SK-N-SH treated with all-trans-retinoic acid at 6 μM for 48 hours (cell line): ENCODE results near the gene REEP6.
A peak's percentile ranks its signal among the peaks of the same experiment; 100 is the strongest.

Source experiments
- ATAC-seq: fragments of 200-7000 bp; cut with Tn5 transposase; 3 replicates; pipeline ENCODE4 v1.9.1; 2020; ENCODE audit warnings: mild to moderate bottlenecking, moderate library complexity
- ARNTL ChIP-seq: fragments of 450-650 bp; formaldehyde crosslinking; IDR thresholded peaks from 2 replicates; pipeline ENCODE4 v1.5.0; 2020; ENCODE audit warnings: low read depth, mild to moderate bottlenecking, moderate library complexity, borderline replicate concordance
- BACH2 ChIP-seq: fragments of 250-450 bp; sonication (Bioruptor Pico); IDR thresholded peaks from 2 replicates; pipeline ENCODE4 v1.9.0; 2021; ENCODE audit warnings: mild to moderate bottlenecking, borderline replicate concordance
- CREB5 ChIP-seq: fragments of 250-450 bp; sonication (Bioruptor Pico); IDR thresholded peaks from 2 replicates; pipeline ENCODE4 v1.5.1; 2020; ENCODE audit warnings: low read depth, mild to moderate bottlenecking, moderate library complexity
- CSDC2 ChIP-seq: fragments of 250-450 bp; sonication (Bioruptor Pico); IDR thresholded peaks from 2 replicates; pipeline ENCODE4 v1.5.0; 2020; ENCODE audit warnings: mild to moderate bottlenecking, moderate library complexity
- CSRNP3 ChIP-seq: fragments of 250-450 bp; sonication (Bioruptor Pico); IDR thresholded peaks from 2 replicates; pipeline ENCODE4 v1.5.1; 2021; ENCODE audit warnings: mild to moderate bottlenecking, moderate library complexity
- ESRRG ChIP-seq: fragments of 250-450 bp; sonication (Bioruptor Pico); IDR thresholded peaks from 2 replicates; pipeline ENCODE4 v1.6.1; 2021; ENCODE audit warnings: mild to moderate bottlenecking
- GLIS3 ChIP-seq: fragments of 250-450 bp; sonication (Bioruptor Pico); IDR thresholded peaks from 2 replicates; pipeline ENCODE4 v1.5.0; 2020; ENCODE audit warnings: mild to moderate bottlenecking, moderate library complexity
- ISL1 ChIP-seq: fragments of 250-450 bp; sonication (Bioruptor Pico); IDR thresholded peaks from 2 replicates; pipeline ENCODE4 v2.1.2; 2022; ENCODE audit warnings: mild to moderate bottlenecking, moderate library complexity
- OSR1 ChIP-seq: fragments of 250-450 bp; sonication (Bioruptor Pico); IDR thresholded peaks from 2 replicates; pipeline ENCODE4 v1.8.0; 2022; ENCODE audit warnings: moderate library complexity, mild to moderate bottlenecking, inconsistent platforms
- PATZ1 ChIP-seq: fragments of 250-450 bp; sonication (Bioruptor Pico); IDR thresholded peaks from 2 replicates; pipeline ENCODE4 v1.8.0; 2020; ENCODE audit warnings: mild to moderate bottlenecking, moderate library complexity, borderline replicate concordance
- PPARA ChIP-seq: fragments of 250-450 bp; sonication (Bioruptor Pico); IDR thresholded peaks from 2 replicates; pipeline ENCODE4 v1.5.0; 2020; ENCODE audit warnings: mild to moderate bottlenecking, borderline replicate concordance
- RARB ChIP-seq: fragments of 250-450 bp; sonication (Bioruptor Pico); IDR thresholded peaks from 2 replicates; pipeline ENCODE4 v1.8.0; 2021; ENCODE audit warnings: mild to moderate bottlenecking, moderate library complexity
- SNAI2 ChIP-seq: fragments of 250-450 bp; sonication (Bioruptor Pico); IDR thresholded peaks from 2 replicates; pipeline ENCODE4 v1.5.0; 2020; ENCODE audit warnings: mild to moderate bottlenecking, moderate library complexity
- TCF4 ChIP-seq: fragments of 250-450 bp; sonication (Bioruptor Pico); IDR thresholded peaks from 2 replicates; pipeline ENCODE4 v1.8.0; 2021; ENCODE audit warnings: mild to moderate bottlenecking, moderate library complexity, borderline replicate concordance
- TOX ChIP-seq: fragments of 250-450 bp; sonication (Bioruptor Pico); IDR thresholded peaks from 2 replicates; pipeline ENCODE4 v1.8.0; 2021; ENCODE audit warnings: mild to moderate bottlenecking, moderate library complexity, borderline replicate concordance
- ZC3H10 ChIP-seq: fragments of 250-450 bp; sonication (Bioruptor Pico); IDR thresholded peaks from 2 replicates; pipeline ENCODE4 v1.5.1; 2021; ENCODE audit warnings: mild to moderate bottlenecking, moderate library complexity
- ZFP30 ChIP-seq: fragments of 450-650 bp; formaldehyde crosslinking; IDR thresholded peaks from 2 replicates; pipeline ENCODE4 v1.5.0; 2022; ENCODE audit warnings: mild to moderate bottlenecking, moderate library complexity
- ZNF565 ChIP-seq: fragments of 450-650 bp; formaldehyde crosslinking; conservative IDR thresholded peaks from 2 replicates; pipeline ENCODE4 v1.5.0; 2020; ENCODE audit warnings: low read depth, mild to moderate bottlenecking, moderate library complexity
- ZNF70 ChIP-seq: fragments of 450-650 bp; formaldehyde crosslinking; IDR thresholded peaks from 2 replicates; pipeline ENCODE4 v1.5.0; 2020; ENCODE audit warnings: mild to moderate bottlenecking, moderate library complexity
- ZNF8 ChIP-seq: fragments of 450-650 bp; formaldehyde crosslinking; IDR thresholded peaks from 2 replicates; pipeline ENCODE4 v1.5.0; 2020; ENCODE audit warnings: mild to moderate bottlenecking, moderate library complexity

The REEP6 gene

GRCh38 chr19:1449467-1450442, 41.2 kb upstream of the REEP6 start, which contains the start of gene APC2:
APC2 (plus strand) TSS chr19:1450121; CDS start chr19:1453002, 2,881 bp downstream.
- peak; percentile 37 for ATAC-seq

GRCh38 chr19:1450735-1451731, 39.9 kb upstream of the REEP6 start:
- ATAC-seq: no peak
- TF ChIP-seq CSRNP3 (CRISPR knock-in tag) (no peak), TCF4 (peak; percentile 21; the same call in 1 of the 2 replicates)

More at GRCh38 chr19:1449467-1450442, 41.2 kb upstream of the REEP6 start, which contains the start of gene APC2:
- TF ChIP-seq OSR1 (CRISPR knock-in tag) (no peak), PATZ1 (CRISPR knock-in tag) (no peak; the same call in 1 of the 2 replicates), PPARA (no peak), ARNTL (CRISPR knock-in tag) (no peak), CREB5 (CRISPR knock-in tag) (no peak), TCF4 (no peak), RARB (CRISPR knock-in tag) (no peak), ZC3H10 (no peak), CSDC2 (CRISPR knock-in tag) (no peak), ZNF70 (CRISPR knock-in tag) (no peak), ESRRG (CRISPR knock-in tag) (no peak), ISL1 (CRISPR knock-in tag) (no peak), TOX (CRISPR knock-in tag) (no peak), ZFP30 (CRISPR knock-in tag) (no peak), BACH2 (CRISPR knock-in tag) (no peak), GLIS3 (CRISPR knock-in tag) (no peak), ZNF8 (CRISPR knock-in tag) (no peak), SNAI2 (CRISPR knock-in tag) (no peak), ZNF565 (CRISPR knock-in tag) (no peak), CSRNP3 (CRISPR knock-in tag) (no peak)

GRCh38 chr19:1451916-1452801, 38.8 kb upstream of the REEP6 start:
- TF ChIP-seq CSDC2 (CRISPR knock-in tag) (no peak), ZFP30 (CRISPR knock-in tag) (no peak), BACH2 (CRISPR knock-in tag) (no peak), RARB (CRISPR knock-in tag) (no peak)
- no peak for ATAC-seq
